OCI-LY7 (cell line): ENCODE results near the gene CFAP70. TPM values are rescaled to one million over a fixed set of nuclear protein-coding genes. Genes with fewer than 3 reads are reported as not detected.
A peak's percentile ranks its signal among the peaks of the same experiment; 100 is the strongest.

Experiments used
- BruUV-seq: library from RNA; stranded (reverse); fragments of 400-500 nt; replicated peaks from 2 replicates; lab custom pipeline; 2021; lab: Mats Ljungman, UMichigan
- CTCF ChIA-PET: fragments of 300-600 bp; sonication (Branson Sonifier 250); formaldehyde crosslinking; loops from one replicate; lab custom pipeline; 2022; ENCODE audit warnings: antibody characterized with exemption; ENCODE audit not compliant: unreplicated experiment; lab: Charles Lee
- POLR2A ChIA-PET: fragments of 300-600 bp; sonication (Branson Sonifier 250); formaldehyde crosslinking; loops from one replicate; lab custom pipeline; 2022; ENCODE audit warnings: antibody characterized with exemption; lab: Charles Lee
- DNase-seq: peaks from one replicate; pipeline ENCODE4 v3.0.0-alpha.2; 2015; ENCODE audit warnings: low spot score
- H2AFZ ChIP-seq: fragments of 200-600 bp; sonication (generic), shearing (Covaris generic); 2 replicates; pipeline ENCODE4 v1.6.1; 2014; ENCODE audit warnings: mild to moderate bottlenecking, antibody characterized with exemption, low read length, moderate library complexity
- H3K27ac ChIP-seq: fragments of 200-600 bp; sonication (generic); 2 replicates; pipeline ENCODE4 v1.5.1; 2014; ENCODE audit warnings: mixed run types, low read depth, mild to moderate bottlenecking, moderate library complexity, low read length, inconsistent platforms; ENCODE audit not compliant: poor library complexity, severe bottlenecking
- H3K36me3 ChIP-seq: fragments of 200-600 bp; sonication (generic); 2 replicates; pipeline ENCODE4 v1.6.1; 2014; ENCODE audit warnings: mild to moderate bottlenecking, antibody characterized with exemption, low read length, moderate library complexity, mixed read lengths; ENCODE audit not compliant: insufficient read depth
- H3K4me1 ChIP-seq: fragments of 200-600 bp; sonication (generic); 2 replicates; pipeline ENCODE4 v1.5.1; 2014; ENCODE audit warnings: mild to moderate bottlenecking, low read length; ENCODE audit not compliant: insufficient read depth, poor library complexity, severe bottlenecking
- H3K4me2 ChIP-seq: fragments of 200-600 bp; sonication (generic); 2 replicates; pipeline ENCODE4 v1.6.1; 2014; ENCODE audit warnings: mild to moderate bottlenecking, low read length
- H3K4me3 ChIP-seq: fragments of 200-600 bp; sonication (generic); 2 replicates; pipeline ENCODE4 v1.5.1; 2014; ENCODE audit warnings: mild to moderate bottlenecking, low read depth, low read length; ENCODE audit not compliant: poor library complexity, severe bottlenecking
- H3K79me2 ChIP-seq: fragments of 200-600 bp; sonication (generic); 2 replicates; pipeline ENCODE4 v1.6.1; 2016; ENCODE audit warnings: low read depth, mild to moderate bottlenecking, low read length, moderate library complexity, mixed read lengths; ENCODE audit not compliant: insufficient read depth
- H3K9me2 ChIP-seq: fragments of 200-600 bp; sonication (generic); 2 replicates; pipeline ENCODE4 v1.6.1; 2016; ENCODE audit warnings: mild to moderate bottlenecking, low read length, mixed read lengths; ENCODE audit not compliant: insufficient read depth
- H3K9me3 ChIP-seq: fragments of 200-600 bp; sonication (generic); 2 replicates; pipeline ENCODE4 v1.6.1; 2014; ENCODE audit warnings: mild to moderate bottlenecking, mixed run types, low read length, mixed read lengths
- H4K20me1 ChIP-seq: fragments of 200-600 bp; sonication (generic); 2 replicates; pipeline ENCODE4 v1.6.1; 2014; ENCODE audit warnings: mild to moderate bottlenecking, antibody characterized with exemption, low read length, moderate library complexity, mixed read lengths; ENCODE audit not compliant: insufficient read depth
- CTCF ChIP-seq: fragments of 200-600 bp; sonication (generic); conservative IDR thresholded peaks from 2 replicates; pipeline ENCODE4 v1.5.1; 2014; ENCODE audit warnings: mild to moderate bottlenecking, antibody characterized with exemption, low read length, moderate library complexity, mixed read lengths
- EZH2phosphoT487 ChIP-seq: fragments of 200-600 bp; sonication (generic); IDR thresholded peaks from 2 replicates; pipeline ENCODE4 v1.6.1; 2018; ENCODE audit warnings: low read depth, borderline replicate concordance, mild to moderate bottlenecking, mixed run types, antibody characterized with exemption, low read length, moderate library complexity, mixed read lengths
- intact Hi-C: fragments of 100-400 bp; cut with micrococcal nuclease; formaldehyde crosslinking; loops from one replicate; pipeline ENCODE4 v1.10.0; 2022; ENCODE audit not compliant: unreplicated experiment
- total RNA-seq, 2 experiments: library from RNA; depleted of rRNA in 1 of 2; stranded (reverse); fragments of >200 nt in 1 of 2; shearing (Covaris generic) in 1 of 2; gene quantifications; 2 replicates each; pipeline ENCODE4 v1.2.3, GENCODE V29; 2014 to 2022

Gene CFAP70
- total RNA-seq, 2 experiments from 2014 or later = 1.1 to 1.9 TPM

- no peak overlapping the region for H3K4me3 ChIP-seq
- no peak overlapping the region for H2AFZ ChIP-seq
- no TSS peak for BruUV-seq
- H4K20me1 ChIP-seq = no peaks in the 10 kb centered on the region
- ChIA-PET CTCF (no interaction called here), POLR2A (interaction anchor here (0.5 kb wide), 2 partner anchors 30 to 189 kb away, joined by 3 read pairs; no protein-coding TSS in a partner anchor)
- H3K4me2 ChIP-seq = no peak overlapping the region
- H3K4me1 ChIP-seq = no peaks in the 10 kb centered on the region
- H3K9me3 ChIP-seq = no peaks in the 10 kb centered on the region
- H3K79me2 ChIP-seq = no peaks in the 10 kb centered on the region
- intact Hi-C loops = no loop called here
- TF ChIP-seq EZH2phosphoT487 (no peak), CTCF (peak; percentile 82)
- H3K27ac ChIP-seq = no peak overlapping the region
- peak; percentile 42 for DNase-seq
- no peaks in the 10 kb centered on the region for H3K9me2 ChIP-seq
- peaks cover 13% of the 10 kb centered on the region for H3K36me3 ChIP-seq
Measured at GRCh38 chr10:73218431-73219191, 140.1 kb downstream of the CFAP70 start.

GRCh38 chr10:73217628-73218027 lies 141.0 kb downstream of the CFAP70 start:
- POLR2A ChIA-PET = no interaction called here
- no peak overlapping the region for H3K4me2 ChIP-seq
- no peaks in the 10 kb centered on the region for H3K9me3 ChIP-seq
- H3K79me2 ChIP-seq = no peaks in the 10 kb centered on the region
- TF ChIP-seq CTCF (no peak), EZH2phosphoT487 (no peak)
- BruUV-seq = no TSS peak
- H2AFZ ChIP-seq = no peak overlapping the region
- H3K4me1 ChIP-seq = no peaks in the 10 kb centered on the region
- no peaks in the 10 kb centered on the region for H3K9me2 ChIP-seq
- intact Hi-C loops = no loop called here
- CTCF ChIA-PET = no interaction called here
- no peak overlapping the region for H3K4me3 ChIP-seq
- no peak for DNase-seq
- H3K36me3 ChIP-seq = peaks cover 13% of the 10 kb centered on the region
- no peaks in the 10 kb centered on the region for H4K20me1 ChIP-seq
- no peak overlapping the region for H3K27ac ChIP-seq

GRCh38 chr10:73215749-73216148 lies 142.9 kb downstream of the CFAP70 start:
- Histone ChIP-seq H4K20me1 (no peaks in the 10 kb centered on the region), H3K4me3 (no peak overlapping the region), H3K4me2 (no peak overlapping the region), H3K36me3 (peaks cover 13% of the 10 kb centered on the region), H3K27ac (no peak overlapping the region), H2AFZ (no peak overlapping the region), H3K4me1 (no peaks in the 10 kb centered on the region), H3K9me3 (no peaks in the 10 kb centered on the region), H3K9me2 (no peaks in the 10 kb centered on the region), H3K79me2 (no peaks in the 10 kb centered on the region)
- TF ChIP-seq CTCF (no peak), EZH2phosphoT487 (no peak)
- intact Hi-C loops = no loop called here
- no peak for DNase-seq
- no TSS peak for BruUV-seq
- CTCF ChIA-PET = no interaction called here
- POLR2A ChIA-PET = no interaction called here
